Measurements from ENCODE around the gene SCAMP4.
"Not testable (repeated sequence)": the region's sequence is repeated elsewhere in the genome, so short reads cannot be mapped to it uniquely, and the experiment has no call there.

SCAMP4 gene

DNA sequence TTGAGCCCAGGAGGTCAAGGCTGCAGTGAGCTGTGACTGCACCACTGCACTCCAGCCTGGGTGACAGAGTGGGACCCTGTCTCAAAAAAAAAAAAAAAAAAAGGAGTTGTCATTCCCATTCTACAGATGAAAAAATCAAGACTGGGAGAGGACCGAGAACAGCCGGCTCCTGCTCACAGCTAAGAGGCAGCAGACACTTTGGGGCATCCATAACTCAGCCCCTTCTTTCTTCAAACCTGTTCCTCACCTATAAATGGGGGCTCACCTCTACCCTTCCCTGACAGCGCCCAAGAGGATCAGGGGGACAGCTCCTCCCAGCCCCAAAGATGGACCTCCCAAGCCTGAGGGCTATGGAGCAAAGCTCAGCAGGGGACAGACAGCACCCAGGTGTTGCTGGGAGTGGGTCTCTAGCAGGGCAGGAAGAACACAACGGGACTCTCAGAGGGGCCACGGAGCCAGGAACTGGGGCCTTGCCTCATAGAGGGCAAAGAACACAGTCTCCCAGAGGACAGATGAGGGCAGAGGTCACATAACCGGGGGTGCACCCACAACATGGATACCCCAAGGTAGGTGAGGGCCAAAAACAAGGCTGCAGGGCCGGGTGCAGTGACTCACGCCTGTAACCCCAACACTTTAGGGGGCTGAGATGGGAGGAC lies 38.4 kb upstream of the SCAMP4 start:
- no peak for DNase-seq (ENCODE audit: low spot score)

DNA sequence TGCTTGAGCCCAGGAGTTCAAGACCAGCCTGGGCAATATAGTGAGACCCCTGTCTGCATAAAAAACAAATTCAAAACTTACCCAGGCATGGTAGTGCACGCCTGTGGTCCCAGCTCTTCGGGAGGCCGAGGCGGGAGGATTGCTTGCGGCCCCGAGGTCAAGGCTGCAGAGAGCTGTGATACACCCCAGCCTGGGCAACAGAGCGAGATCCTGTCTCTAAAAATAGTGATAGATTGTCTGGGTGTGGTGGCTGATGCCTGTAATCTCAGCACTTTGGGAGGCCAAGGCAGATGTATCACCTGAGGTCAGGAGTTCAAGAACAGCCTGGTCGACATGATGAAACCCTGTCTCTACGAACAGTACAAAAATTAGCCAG lies 37.9 kb upstream of the SCAMP4 start:
- DNase-seq (ENCODE audit: low spot score) = no peak

DNA sequence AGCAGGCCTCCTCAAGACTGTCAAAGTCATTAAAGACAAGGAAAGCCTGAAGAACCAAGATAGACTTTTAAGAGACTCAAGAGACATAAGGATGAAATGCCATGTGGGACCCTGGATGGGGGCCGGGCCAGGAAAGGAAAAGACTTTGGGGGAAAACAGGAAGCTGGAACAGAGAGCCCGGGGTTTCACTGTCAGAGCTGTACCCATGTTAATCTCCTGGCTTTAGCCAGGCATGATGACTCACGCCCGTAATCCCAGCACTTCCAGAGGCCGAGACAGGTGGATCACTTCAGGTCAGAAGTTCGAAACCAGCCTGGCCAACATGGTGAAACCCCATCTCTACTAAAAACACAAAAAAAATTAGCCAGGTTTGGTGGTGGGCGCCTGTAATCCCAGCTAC lies 36.2 kb upstream of the SCAMP4 start:
- DNase-seq (ENCODE audit: low spot score) = no peak

DNA sequence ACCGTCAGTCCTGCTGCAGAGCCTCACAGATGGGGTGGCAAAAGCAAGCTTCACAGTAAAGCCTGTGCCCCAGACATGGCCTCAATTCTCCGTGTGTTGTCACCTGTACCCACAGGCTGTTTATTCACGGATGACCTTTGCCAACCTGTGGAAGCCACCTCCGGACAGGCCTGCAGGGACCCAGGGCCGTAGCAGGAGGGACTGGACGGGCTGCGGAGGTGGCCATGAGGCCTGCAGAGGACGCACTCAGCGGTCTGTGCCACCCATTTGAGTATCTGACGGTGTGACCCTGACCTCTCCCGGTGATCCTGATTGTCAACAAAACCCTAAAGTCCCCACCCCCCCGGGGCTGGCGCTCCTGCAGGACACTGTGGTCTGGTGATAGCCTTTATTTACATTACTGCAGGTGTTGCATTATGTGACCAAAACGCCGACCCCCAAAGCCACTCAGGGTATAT lies 34.0 kb upstream of the SCAMP4 start:
- no peak for DNase-seq (ENCODE audit: low spot score)

DNA sequence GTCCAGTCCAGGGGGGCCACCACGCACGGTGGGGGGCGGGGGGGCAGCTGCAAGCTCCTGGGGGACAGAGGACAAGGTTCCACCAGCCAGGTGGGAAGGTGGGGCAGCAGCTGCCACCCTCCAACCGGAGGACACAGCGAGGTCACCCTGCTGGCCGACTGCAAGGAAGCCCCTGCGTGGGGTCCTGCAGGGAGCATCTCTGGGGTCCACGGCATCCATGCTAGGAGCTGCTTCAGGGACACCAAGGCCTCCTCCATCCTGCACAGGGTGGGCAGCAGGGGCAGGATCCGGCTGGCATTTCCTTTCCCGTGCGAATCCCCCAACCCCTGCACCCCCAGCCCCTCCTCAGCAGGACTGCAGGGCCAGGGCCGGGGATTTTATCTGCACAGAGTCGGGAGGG lies 33.6 kb upstream of the SCAMP4 start:
- no peak for DNase-seq (ENCODE audit: low spot score)

DNA sequence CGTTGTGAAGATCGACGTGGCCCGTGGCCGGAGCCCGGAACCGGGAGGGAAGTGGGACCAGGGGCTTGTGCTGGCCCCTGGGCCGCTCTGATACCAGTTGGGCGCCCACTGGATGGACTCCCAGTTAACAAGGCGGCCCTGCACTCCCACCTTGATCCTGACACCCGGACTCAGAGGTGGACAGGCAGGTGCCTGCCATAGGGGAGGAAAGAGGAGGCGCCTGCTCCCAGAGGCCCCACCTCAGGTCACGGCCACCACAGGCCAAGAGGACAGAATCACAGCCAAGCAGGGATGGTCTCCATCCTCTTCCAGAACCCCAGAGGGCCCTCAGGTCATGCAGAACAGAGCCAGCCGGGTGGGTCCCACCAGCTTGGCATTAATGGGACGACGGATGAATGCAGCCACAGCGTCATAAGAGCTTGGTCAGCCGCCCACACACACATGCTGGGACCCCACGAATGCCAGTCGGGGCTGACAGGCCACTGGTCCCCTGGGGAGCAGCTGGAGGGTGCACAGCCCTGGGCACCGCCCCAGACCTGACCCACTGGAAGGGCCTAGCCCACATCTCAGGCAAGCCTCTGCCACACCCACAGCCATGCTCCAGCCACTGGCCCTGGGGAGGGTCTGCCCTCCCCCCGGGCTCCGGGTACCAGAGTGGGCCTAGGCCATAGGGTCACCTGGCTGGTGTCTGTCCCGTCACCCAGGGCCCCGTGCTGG lies 32.2 kb upstream of the SCAMP4 start:
- no peak for DNase-seq (ENCODE audit: low spot score)

DNA sequence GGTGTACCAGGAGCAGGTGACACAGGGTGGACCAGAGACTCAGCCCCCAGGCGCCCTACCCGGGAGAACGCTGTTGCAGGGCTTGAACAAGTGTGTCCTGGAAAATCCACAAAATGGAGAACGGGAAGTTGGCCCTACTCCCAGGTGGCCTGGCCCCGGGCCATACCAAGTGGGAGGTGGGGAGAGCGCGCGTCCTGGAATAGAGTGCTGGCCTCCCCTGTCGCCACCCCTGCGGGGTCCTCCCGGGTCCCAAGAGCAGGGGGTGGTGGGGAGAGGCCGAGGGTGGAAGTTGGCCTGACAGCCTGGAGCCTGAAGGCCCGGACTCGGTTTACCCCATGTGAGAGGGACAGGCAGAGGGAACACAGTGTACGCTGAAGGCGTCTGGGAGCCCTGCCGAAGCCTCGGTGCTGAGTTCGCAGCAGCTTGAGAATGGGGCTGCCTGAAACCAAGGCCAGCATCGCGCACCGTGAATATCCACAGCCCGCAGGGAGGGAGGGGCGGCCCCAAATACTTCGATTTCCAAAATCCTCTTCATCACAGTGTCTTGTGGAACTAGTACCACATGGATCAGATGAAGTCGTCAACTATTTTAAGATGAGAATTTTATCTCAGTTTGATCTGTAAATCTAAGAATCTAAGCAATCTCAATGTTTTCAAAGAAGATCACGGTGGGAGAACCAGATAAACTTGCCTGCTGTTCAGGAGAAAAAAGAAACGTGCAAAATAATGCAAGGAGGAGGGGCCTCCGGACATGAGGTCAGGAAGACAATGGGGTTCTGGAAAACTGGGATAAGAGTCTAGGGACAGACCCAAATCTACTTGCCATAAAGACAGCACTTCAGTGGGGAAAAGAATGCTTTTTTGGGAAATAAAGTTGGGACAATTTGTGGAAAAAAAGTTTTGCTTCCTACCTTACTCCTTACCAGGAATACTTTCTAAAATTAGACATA lies 31.4 kb upstream of the SCAMP4 start:
- DNase-seq (ENCODE audit: low spot score) = no peak

DNA sequence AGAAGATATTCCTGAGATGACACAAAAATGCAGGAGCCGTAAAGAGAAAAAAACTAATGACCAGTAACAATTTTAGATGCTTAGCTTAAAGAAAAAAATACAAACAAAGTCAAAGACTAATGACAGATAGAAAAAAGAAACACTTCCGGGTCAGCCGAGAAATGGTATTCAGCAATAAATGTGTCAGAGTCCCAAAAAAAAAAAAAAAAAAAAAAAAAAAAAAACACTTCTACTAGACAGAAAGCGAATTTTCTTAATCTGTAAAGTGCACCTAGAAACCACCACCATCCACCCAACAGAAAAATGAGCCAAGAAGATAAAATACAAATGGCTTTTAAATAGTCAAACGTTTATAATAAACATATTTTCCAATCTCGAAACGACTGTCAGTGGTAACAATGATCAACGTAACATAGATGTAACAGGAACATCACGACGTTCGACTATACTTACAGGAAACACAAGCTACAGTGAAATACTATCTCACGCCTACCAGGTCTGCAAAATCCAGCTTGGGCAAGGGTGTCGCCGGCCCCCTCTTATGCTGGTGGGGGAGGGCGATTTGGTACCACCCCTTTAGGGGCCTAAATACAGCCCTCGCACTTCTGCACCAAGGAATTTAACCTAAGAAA lies 30.5 kb upstream of the SCAMP4 start:
- DNase-seq (ENCODE audit: low spot score) = peak; percentile 61

DNA sequence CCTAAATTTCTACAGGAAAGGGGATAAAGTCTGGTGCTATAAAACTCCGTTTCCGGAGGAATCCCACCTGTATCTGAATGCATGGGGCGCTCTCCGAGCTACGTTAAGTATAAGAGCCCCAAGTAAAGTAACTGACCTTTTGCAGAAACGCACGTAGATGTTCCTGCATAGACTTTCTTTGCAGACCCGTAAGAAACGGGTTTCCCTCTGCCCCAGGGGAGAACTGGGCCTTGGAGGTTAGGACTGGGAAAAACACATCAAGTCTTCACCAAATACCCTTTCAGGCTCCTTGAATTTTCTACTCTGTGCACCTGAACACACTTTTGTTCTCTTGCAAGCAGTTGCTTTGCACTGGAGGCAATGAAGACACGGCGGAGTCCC lies 29.9 kb upstream of the SCAMP4 start:
- DNase-seq (ENCODE audit: low spot score) = not testable (repeated sequence)

DNA sequence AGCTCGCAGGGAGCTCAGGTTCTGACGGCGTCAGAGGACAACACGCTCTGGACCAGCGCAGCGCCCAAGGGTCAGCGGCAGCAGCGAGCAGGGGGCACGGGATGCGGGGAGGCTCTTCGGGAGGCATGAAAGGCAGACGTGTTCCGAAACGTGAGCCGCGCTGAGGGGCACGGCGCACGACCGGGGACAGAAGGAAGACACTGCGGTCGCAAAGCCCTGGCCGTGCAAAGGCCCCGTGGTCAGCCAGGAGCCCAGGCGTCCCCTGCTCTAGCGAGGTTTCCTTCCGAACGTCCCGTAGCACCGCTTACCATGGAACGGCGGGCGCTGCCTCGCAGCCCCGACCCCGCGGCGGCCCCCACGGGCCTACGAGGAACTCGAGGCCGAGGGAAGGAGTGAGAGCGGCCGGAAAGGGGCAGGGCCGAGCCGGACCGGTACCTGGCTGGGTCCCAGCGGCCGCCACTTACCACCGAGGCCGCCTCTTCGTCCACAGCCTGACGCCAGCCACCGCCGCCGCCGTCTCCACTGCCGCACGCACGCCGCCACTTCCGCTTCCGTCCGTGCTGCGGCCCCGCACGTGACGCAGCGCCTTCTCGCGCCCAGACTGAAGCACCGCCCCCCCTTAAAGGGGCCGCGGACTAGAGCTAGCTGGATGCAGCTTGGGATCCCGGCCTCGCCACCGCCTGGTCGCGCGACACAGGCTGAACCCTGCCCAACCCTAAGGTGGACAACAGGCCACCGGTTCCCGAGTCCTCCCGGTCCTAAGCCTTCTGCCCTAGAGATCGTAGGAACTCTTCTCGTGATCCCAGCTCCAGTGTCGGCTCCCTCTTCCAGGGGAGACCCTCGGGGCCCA lies 29.3 kb upstream of the SCAMP4 start:
- DNase-seq (ENCODE audit: low spot score) = peak; percentile 95

DNA sequence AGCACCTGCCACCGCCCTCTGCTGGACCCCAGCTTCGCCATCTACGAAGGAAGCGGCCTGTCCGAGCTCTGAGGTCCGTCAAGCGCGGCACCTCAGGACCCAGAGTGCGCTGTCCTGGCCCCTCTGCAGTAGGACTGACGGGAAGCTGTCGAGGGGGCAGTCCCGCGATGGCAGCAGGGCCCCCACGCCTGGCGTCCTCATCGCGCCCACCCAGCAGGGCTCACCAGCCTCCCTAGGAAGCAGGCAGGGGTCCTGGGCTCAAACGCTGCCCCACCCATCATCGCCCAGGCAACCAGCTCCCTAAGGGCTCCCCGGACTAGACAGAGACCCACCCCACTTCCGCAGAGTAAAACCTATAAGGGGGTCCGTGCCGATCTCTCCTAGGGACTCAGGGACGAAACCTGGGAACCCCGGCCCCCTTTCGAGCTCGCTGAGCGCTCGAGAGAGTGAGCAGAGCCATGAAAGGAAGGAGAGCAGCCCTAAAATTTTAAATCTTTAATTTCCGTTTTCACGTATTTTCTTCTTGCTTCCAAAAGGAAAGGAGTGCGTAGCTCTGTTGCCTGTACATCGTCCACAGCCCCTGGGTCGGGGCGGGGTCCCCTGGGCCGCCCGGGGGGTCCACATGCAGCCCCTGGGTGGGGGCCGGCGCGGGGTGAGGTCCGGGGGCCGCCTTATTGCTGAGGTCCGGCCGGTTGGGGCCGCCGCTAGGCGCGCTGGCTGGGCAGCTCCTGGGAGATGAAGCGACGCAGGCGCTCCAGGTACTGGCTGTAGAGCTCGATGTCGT lies 28.5 kb upstream of the SCAMP4 start:
- not testable (repeated sequence) for DNase-seq (ENCODE audit: low spot score)

DNA sequence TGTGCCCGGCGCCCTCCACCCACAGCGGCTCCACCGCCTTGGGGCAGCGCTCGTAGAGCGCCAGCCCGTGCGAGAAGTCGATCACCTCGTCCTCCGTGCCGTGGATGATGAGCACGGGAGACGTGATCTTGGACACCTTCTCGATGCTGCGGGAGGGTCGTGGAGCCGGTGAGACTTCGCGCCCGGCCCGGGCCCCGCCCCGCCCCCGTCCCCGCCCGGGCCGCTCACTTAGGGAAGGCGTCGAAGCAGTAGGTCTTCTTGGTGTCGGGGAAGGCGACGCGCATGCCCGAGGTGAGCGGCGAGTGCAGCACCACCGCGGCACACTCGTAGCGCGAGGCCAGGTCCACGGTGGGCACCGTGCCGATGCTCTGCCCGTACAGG lies 27.9 kb upstream of the SCAMP4 start:
- DNase-seq (ENCODE audit: low spot score) = not testable (repeated sequence)

DNA sequence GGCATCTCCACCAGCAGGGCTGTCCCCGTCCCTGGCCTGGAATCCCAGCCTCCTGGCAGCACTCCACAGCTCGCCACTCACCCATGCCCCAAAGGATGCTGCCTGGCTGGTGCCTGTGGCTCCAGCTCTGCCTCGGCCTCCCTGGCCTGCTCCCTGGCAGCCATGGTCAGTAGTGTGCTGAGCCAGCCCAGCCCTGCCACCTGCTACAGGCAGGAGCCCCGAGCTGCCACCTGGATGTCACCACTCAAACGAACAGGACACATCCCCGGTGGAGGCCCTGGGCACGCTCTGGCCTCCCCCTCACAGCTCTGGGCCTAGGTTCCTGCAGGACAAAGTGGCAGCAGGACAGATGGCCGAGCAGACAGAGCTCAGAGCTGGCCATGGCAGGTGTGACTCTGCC lies 26.6 kb upstream of the SCAMP4 start:
- not testable (repeated sequence) for DNase-seq (ENCODE audit: low spot score)

DNA sequence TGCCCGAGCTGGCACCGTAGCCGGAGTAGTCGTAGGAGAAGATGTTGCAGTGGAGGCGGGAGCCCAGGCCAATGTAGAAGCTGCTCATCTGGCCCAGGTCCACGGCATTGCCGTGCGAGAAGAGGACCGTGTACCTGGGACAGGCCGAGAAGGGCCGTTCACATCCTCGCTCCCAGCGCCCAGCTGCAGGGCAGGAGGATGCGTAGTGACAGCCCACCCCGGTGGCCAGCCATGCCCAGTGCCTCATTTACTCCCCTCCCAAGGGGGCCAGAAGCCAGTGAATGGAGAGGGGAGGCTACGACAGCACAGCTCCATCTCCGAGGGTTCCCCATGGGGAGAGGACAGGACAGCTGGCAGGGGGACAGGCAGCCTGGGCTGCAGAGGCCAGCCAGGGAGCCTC lies 25.2 kb upstream of the SCAMP4 start:
- not testable (repeated sequence) for DNase-seq (ENCODE audit: low spot score)

DNA sequence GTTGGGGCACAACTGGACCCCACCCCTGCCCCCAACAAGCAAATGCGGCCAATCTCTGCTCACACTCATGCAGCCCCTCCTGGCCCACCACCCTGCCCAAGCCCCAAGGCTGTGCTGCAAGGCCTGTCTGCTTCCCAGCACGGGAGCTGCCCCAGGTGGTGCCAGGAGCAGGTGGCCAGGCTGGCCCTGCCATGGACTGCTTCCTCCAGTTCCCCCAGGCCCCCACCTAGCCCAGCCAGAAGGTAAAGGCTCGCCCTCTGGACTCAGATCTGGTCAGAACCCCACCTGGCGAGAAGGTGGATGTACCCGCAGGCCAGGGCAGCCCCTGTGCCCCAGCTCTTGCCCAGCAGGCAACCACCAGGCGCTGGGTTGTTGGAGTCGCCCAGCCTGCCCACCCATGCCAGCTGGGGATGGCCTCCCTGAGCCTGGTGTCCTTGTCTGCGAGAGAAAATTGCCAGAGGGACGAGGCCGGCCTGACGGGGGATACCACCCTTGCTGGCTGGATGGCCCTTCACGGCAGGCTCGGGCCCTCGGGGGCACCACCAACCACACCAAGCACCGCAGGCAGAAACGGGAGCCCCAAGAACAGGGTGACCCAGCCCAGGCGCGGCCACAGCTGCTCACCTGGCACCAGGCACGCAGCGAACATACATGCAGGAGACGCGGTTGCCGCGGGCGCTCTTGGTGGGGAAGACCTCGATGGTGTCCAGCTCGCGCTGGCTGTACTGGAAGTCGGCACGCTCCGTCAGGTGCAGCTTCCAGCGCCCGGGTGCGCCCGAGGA lies 24.4 kb upstream of the SCAMP4 start:
- no peak for DNase-seq (ENCODE audit: low spot score)

DNA sequence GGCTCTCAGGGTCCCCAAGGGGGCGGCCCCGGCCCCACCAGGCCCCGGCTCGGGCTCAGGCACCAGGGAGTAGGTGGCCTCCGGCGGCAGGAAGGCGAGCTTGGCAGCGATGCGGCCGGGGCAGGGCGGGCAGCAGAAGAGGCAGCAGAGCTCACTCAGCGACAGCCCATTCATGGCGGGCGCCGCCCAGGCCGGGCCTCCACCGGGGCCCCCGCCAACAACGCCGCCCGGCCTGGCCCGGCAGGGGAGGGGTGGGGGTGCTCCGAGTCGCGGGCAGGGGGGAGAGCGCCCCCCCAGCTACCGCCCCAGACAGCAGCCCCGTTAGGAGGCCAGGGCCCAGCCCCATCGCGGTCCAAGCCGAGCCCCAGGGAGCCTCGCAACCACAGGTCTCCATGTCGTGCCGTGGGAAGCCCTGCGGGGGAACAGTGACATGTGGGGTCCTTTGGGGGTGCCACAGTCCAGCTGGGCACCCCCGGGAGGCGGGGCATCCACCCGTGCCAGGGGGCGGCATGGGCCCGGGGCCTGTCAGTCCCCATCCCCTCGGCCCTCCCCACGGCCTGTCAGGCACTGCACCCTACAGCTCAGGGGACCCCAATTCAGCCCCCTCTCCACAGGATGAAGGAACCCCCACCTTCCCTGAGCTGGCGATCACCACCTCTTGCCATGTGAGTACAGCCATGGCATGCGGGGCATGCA lies 23.7 kb upstream of the SCAMP4 start:
- DNase-seq (ENCODE audit: low spot score) = not testable (repeated sequence)

DNA sequence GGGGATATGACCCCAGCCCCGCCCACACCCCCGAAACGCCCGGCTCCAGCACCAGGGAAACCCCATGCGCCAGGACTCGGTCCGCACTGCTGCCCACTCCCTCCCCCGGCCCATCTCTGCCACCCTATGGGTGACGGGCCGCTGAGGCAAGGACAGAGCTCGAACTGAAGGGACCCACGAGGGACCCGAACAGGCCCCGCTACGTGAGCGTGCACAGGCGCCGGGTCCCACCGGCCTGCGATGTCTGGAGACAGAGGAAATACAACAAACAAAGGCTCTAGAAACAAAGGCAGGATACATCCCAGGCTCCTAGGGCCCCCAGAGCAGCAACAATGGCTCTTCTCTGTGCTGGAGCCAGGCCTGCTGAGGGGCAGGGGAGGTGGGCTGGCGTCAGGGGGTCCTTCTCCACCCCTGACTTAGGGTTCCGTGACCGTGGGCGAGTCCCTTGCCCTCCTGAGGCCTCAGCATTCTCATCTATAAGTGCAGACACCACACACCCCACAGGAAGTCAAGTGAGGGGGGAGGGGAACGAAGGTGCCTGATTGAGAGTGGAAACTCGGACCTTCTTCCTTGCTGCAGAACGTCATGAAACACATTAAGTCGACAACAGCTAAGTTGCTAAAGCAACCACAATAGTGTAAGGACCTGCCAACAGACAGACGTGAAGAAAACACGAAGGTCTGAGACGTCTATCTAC lies 23.0 kb upstream of the SCAMP4 start:
- DNase-seq (ENCODE audit: low spot score) = no peak

All from RKO (cell line).